ENCODE results near the gene CLIP2. TPM values are rescaled to one million over a fixed set of nuclear protein-coding genes. Genes with fewer than 3 reads are reported as not detected.
A peak's percentile ranks its signal among the peaks of the same experiment; 100 is the strongest.
"Not testable (repeated sequence)": the region's sequence is repeated elsewhere in the genome, so short reads cannot be mapped to it uniquely, and the experiment has no call there.

The CLIP2 gene
- total RNA-seq, 1 experiment from 2014 or later, result 26.2 TPM

GRCh38 chr7:74254858-74255379 is 34.3 kb upstream of the CLIP2 start:
- Histone ChIP-seq H3K27me3 (ENCODE audit: low read length) (no peaks in the 10 kb centered on the region), H3K27ac (ENCODE audit: low read length) (peak overlapping the region; percentile 76), H3K4me1 (ENCODE audit: insufficient read depth, low read length) (peaks cover 11% of the 10 kb centered on the region), H4K20me1 (ENCODE audit: low read length) (no peaks in the 10 kb centered on the region), H3F3A (ENCODE audit: low read length, unreplicated experiment) (no peaks in the 10 kb centered on the region), H3K4me3 (ENCODE audit: low read length) (peak overlapping the region; percentile 95), H2AFZ (ENCODE audit: low read length) (peak overlapping the region; percentile 95), H3K9ac (ENCODE audit: low read length) (peak overlapping the region; percentile 99), H3K36me3 (ENCODE audit: low read depth, low read length) (peaks cover 13% of the 10 kb centered on the region), H3K79me2 (ENCODE audit: low read length) (peaks cover 32% of the 10 kb centered on the region), H3K9me2 (replicated peaks; ENCODE audit: low read length) (no peaks in the 10 kb centered on the region), H3K9me3 (ENCODE audit: low read length) (no peaks in the 10 kb centered on the region), H3K4me2 (ENCODE audit: low read length) (peak overlapping the region; percentile 90)
- TF ChIP-seq EZH2phosphoT487 (IDR thresholded peaks at IDR 0.05; ENCODE audit: borderline replicate concordance, low read length) (no peak), EZH2 (IDR thresholded peaks at IDR 0.05; ENCODE audit: low read length, unreplicated experiment) (no peak)
- TF ChIP-seq, protein P1, sequence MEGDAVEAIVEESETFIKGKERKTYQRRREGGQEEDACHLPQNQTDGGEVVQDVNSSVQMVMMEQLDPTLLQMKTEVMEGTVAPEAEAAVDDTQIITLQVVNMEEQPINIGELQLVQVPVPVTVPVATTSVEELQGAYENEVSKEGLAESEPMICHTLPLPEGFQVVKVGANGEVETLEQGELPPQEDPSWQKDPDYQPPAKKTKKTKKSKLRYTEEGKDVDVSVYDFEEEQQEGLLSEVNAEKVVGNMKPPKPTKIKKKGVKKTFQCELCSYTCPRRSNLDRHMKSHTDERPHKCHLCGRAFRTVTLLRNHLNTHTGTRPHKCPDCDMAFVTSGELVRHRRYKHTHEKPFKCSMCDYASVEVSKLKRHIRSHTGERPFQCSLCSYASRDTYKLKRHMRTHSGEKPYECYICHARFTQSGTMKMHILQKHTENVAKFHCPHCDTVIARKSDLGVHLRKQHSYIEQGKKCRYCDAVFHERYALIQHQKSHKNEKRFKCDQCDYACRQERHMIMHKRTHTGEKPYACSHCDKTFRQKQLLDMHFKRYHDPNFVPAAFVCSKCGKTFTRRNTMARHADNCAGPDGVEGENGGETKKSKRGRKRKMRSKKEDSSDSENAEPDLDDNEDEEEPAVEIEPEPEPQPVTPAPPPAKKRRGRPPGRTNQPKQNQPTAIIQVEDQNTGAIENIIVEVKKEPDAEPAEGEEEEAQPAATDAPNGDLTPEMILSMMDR (conservative IDR thresholded peaks at IDR 0.05; ENCODE audit: low read depth, low read length), result no peak
- intact Hi-C loops (cut with micrococcal nuclease), result loop anchor here (2.0 to 5.0 kb wide), 2 partner anchors 24 to 48 kb away; no protein-coding TSS in a partner anchor
- CTCF ChIA-PET, result interaction anchor here (0.9 kb wide), 1 partner anchor 49 kb away, joined by 4 read pairs; no protein-coding TSS in a partner anchor
- no peak for DNase-seq
- ATAC-seq, result peak; percentile 23
- POLR2A ChIA-PET (ENCODE audit: unreplicated experiment), result no interaction called here
- BruUV-seq (replicated peaks), result TSS peak; percentile 89

- H3F3A ChIP-seq (ENCODE audit: low read length, unreplicated experiment); H4K20me1 ChIP-seq (ENCODE audit: low read length); DNase-seq; POLR2A ChIA-PET (ENCODE audit: unreplicated experiment); H2AFZ ChIP-seq (ENCODE audit: low read length); H3K36me3 ChIP-seq (ENCODE audit: low read depth, low read length); H3K9me3 ChIP-seq (ENCODE audit: low read length); ATAC-seq; CTCF ChIA-PET; BruUV-seq (replicated peaks); H3K27me3 ChIP-seq (ENCODE audit: low read length); H3K27ac ChIP-seq (ENCODE audit: low read length); H3K9me2 ChIP-seq (replicated peaks; ENCODE audit: low read length): not testable (repeated sequence)
- Histone ChIP-seq H3K9ac (ENCODE audit: low read length) (peak overlapping the region; percentile 99), H3K4me2 (ENCODE audit: low read length) (peak overlapping the region; percentile 90), H3K79me2 (ENCODE audit: low read length) (peaks cover 32% of the 10 kb centered on the region), H3K4me3 (ENCODE audit: low read length) (peak overlapping the region; percentile 95), H3K4me1 (ENCODE audit: insufficient read depth, low read length) (peaks cover 11% of the 10 kb centered on the region)
- intact Hi-C loops (cut with micrococcal nuclease), result loop anchor here (2.0 kb wide), 1 partner anchor 23 kb away; no protein-coding TSS in a partner anchor
These were observed 33.7 kb upstream of the CLIP2 start for GRCh38 chr7:74255461-74255860.

DNA sequence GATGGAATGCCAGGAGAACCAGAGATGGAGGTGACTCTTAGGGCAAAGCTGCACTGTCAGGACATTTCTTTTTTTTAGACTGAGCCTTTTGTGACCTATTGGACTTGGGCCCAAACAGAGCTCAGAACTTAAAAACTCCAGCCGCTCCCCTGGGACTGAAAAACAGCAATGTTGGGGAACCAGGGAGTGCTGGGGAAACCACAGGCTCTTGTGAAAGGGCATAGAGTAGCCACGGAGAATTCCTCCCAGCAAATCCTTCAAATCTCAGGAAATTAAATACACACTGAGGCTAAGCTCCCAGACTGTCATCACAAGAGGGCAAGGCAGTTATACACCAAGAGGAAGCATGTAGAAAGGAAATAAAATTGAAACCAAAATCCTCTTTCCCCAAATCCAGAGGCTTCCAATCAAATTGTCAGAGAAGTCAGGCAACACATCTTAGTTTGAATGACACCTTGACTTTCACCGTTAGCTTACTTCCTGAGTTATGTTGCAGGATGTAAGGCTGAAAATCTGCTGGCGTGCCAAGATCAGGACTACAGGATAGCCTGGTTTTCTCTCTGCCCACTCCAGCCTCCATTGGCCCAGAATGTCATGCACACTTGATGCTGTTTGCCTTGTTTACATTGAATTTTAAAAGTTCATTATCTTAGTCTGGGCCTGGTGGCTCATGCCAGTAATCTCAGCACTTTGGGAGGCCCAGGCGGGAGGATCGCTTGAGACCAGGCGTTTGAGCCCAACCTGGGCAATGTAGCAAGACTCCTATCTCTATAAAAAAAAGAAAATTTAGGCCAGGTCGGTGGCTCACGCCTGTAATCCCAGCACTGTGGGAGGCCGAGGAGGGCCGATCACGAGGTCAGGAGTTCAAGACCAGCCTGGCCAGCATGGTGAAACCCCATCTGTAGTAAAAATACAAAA is 32.5 kb upstream of the CLIP2 start:
- no peak overlapping the region for H3K4me3 ChIP-seq (ENCODE audit: low read length)
- intact Hi-C loops (cut with micrococcal nuclease), result no loop called here
- H2AFZ ChIP-seq (ENCODE audit: low read length), result no peak overlapping the region
- ATAC-seq (no peak), DNase-seq (no peak)
- ChIA-PET CTCF (no interaction called here), POLR2A (ENCODE audit: unreplicated experiment) (no interaction called here)
- no peaks in the 10 kb centered on the region for H3K9me2 ChIP-seq (replicated peaks; ENCODE audit: low read length)
- no peak overlapping the region for H3K27ac ChIP-seq (ENCODE audit: low read length)
- H3F3A ChIP-seq (ENCODE audit: low read length, unreplicated experiment), result no peaks in the 10 kb centered on the region
- H3K4me2 ChIP-seq (ENCODE audit: low read length), result no peak overlapping the region
- no peaks in the 10 kb centered on the region for H3K9me3 ChIP-seq (ENCODE audit: low read length)
- peaks cover 32% of the 10 kb centered on the region for H3K79me2 ChIP-seq (ENCODE audit: low read length)
- no TSS peak for BruUV-seq (replicated peaks)
- H3K27me3 ChIP-seq (ENCODE audit: low read length), result no peaks in the 10 kb centered on the region
- TF ChIP-seq, protein P1 (conservative IDR thresholded peaks at IDR 0.05; ENCODE audit: low read depth, low read length), result no peak
- TF ChIP-seq EZH2 (IDR thresholded peaks at IDR 0.05; ENCODE audit: low read length, unreplicated experiment) (no peak), EZH2phosphoT487 (IDR thresholded peaks at IDR 0.05; ENCODE audit: borderline replicate concordance, low read length) (no peak)
- H3K4me1 ChIP-seq (ENCODE audit: insufficient read depth, low read length), result peaks cover 11% of the 10 kb centered on the region
- no peak overlapping the region for H3K9ac ChIP-seq (ENCODE audit: low read length)
- no peaks in the 10 kb centered on the region for H4K20me1 ChIP-seq (ENCODE audit: low read length)
- peaks cover 3% of the 10 kb centered on the region; the same call in 1 of the 2 replicates for H3K36me3 ChIP-seq (ENCODE audit: low read depth, low read length)

All from PC-3 (cell line).